Medulla oblongata (tissue), 1 donor: ENCODE results near the gene PLA2G4C.
"Not testable (repeated sequence)": the region's sequence is repeated elsewhere in the genome, so short reads cannot be mapped to it uniquely, and the experiment has no call there.

Experiments
- DNase-seq: peaks from one replicate; pipeline ENCODE4 v3.0.0-alpha.2; 2015; ENCODE audit errors: extremely low spot score

The PLA2G4C gene

DNA sequence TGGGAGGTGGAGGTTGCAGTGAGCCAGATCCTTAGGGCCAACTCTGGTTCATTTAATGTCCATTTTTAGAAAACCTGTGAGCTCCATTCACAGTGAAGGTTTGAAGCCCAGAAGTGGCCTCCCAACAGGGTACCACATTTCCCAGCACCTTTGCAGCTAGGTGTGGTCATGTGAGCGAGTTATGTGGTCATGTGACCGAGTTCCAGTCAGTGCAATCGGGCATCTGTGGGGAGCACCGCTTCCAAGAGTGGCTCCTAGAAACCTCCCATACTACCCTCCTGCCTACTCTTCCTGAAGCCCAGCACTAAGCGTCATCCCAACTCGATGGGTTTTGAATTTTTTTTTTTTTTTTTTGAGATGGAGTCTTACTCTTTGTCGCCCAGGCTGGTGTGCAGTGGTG, 663 bp upstream of the PLA2G4C start:
- no peak for DNase-seq

GRCh38 chr19:48108997-48109782, 1.4 kb downstream of the PLA2G4C start:
- DNase-seq = no peak

DNA sequence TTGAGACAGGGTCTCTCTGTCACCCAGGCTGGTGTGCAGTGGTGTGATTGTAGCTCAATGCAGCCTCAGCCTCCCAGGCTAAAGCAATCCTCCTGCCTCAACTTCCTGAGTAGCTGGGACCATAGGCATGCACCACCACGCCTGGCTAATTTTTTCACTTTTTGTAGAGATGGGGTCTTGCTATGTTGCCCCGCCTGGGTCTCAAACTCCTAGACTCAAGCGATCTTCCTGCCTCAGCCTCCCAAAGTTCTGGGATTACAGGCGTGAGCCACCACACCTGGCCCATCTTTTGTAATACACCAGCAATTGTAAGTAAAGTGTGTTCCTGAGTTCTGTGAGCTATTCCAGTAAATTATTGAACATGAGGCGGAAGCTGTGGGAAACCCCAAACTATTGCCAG, 6.7 kb downstream of the PLA2G4C start:
- no peak for DNase-seq

DNA sequence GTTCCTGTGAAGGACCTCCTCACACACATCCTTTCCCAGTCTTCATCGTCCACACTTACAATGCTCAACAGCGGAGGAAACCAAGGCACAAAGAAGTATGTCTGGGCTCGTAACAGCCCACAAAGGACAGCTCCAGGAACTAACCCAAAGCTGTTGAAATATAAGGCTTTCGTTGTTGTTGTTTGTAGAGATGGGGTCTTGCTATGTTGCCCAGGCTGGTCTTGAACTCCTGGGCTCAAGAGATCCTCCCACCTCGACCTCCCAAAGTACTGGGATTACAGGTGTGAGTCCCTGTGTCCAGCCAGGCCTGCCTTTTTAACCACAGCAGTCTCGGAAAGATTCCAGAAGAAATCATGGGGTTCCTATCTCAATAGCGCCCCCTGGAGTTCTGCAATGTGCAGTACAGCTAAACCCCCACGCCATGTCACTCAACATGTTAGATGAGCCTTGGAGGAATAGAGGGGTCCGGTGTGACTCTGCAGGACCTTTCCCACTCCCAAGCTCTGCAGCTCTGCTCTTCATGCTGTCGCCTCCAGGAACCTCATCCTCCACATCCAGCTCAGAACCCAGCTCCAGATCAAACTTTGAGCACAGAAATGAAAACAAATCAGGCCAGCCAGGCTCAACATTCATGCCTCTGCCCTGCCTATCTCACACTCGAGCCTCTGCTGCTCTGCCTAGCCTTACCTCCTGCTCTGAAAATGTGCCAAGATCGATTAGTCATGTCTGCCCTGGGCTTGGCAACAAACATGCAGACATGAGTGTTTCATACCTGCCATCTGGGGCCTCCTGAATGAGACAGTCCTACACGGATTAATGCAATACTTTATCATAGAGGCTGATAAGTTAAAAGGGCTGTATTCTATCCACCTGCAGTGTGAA, 7.5 kb downstream of the PLA2G4C start:
- DNase-seq = no peak

- no peak for DNase-seq
Measured at GRCh38 chr19:48095612-48096175, 14.9 kb downstream of the PLA2G4C start.

GRCh38 chr19:48094855-48095203, 15.8 kb downstream of the PLA2G4C start:
- DNase-seq = no peak

DNA sequence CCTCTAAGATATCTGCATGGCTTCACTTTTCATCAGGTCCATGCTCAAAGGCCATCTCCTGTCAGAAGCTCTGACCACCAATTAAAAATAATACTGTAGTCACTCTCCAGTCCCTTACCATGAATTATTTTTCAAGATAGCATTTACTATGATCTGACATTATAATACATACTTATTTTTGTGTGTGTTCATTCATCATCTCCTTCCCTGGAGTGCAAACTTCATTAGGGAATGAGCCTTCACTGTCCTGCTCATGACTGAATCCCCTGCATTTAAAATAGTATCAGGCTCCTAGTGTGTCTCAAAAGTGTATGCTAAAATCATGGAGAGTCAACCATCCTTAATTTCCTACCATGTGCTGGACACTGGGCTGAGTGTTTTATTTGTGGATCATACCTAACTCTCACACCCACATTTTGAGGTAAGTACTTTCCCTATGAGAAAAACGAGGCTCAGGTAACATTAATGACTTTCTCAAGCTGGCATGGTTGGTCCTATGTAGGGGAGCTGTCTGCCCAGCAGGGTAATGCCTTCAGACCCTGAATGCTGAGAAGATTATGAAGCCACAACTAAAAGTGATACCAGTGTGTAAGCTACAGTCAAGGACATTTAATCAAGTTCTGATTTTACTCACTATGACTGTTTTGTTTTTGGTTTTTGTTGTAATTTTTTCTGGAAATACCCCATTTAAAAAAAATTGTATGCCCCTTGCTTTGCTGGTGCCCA, 16.3 kb downstream of the PLA2G4C start:
- DNase-seq = no peak

GRCh38 chr19:48091111-48091718, 19.4 kb downstream of the PLA2G4C start:
- DNase-seq = not testable (repeated sequence)

DNA sequence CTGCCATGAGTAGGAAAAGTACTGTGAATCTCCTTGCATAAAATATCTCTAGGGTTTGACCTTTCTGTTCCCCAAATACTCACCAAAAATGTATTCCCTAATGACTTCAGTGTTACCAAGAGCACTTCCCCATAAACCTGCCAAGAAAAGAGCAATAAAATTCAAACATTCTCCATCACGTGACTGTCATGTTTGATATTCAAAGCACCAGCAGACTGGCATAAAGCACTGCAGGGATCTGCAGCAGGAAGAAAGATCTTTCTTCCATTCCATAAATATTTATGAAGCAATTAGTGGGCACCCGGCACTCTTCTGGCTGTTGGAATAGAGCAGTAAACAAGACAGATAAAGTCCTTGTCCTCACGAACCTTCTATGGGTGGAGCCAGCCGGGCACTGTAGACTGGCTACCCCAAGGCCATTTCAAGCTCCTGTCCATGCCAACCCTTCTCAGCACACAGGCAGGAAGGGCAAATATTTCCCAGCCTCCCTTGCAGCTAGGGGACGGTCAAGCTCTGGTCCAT, 20.3 kb downstream of the PLA2G4C start:
- no peak for DNase-seq

DNA sequence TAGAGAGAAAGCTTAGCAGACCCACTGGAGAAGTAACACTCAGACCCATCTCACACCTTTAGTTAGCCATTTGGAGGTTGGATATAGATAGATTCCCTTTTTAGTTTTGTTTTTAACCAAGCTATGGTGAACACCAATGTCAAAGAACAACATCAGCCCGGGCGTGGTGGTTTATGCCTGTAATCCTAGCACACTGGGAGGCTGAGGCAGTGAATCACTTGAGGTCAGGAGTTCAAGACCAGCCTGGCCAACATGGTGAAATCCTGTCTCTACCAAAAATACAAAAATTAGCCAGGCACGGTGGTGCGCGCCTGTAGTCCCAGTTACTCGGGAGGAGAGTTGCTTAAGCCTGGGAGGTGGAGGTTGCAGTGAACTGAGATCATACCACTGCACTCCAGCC, 21.6 kb downstream of the PLA2G4C start:
- DNase-seq = not testable (repeated sequence)

- DNase-seq = no peak
Measured at GRCh38 chr19:48085904-48086864, 24.4 kb downstream of the PLA2G4C start.

GRCh38 chr19:48085076-48085475, 25.5 kb downstream of the PLA2G4C start:
- DNase-seq = no peak

GRCh38 chr19:48081106-48081505, 29.5 kb downstream of the PLA2G4C start:
- no peak for DNase-seq

- DNase-seq = not testable (repeated sequence)
Measured at GRCh38 chr19:48070177-48070769, 40.3 kb downstream of the PLA2G4C start.

DNA sequence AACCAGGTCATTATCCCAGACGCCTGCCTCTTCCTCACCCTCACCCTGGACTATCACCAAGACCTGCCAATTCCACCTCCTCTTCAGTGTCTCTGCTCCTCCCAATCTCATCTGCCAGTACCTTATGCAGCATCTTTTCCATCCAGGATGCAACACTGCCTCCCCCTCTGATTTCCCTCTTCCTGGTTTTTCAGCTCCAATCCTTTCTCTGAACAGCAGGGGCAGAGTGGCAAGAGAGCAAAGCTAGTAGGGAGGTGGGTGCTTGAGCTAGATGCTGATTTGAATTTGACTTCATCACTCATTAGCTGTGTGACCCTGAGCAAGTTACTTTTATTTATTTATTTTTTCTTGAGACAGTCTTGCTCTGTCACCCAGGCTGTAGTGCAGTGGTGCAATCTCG, 41.2 kb downstream of the PLA2G4C start:
- DNase-seq = no peak

DNA sequence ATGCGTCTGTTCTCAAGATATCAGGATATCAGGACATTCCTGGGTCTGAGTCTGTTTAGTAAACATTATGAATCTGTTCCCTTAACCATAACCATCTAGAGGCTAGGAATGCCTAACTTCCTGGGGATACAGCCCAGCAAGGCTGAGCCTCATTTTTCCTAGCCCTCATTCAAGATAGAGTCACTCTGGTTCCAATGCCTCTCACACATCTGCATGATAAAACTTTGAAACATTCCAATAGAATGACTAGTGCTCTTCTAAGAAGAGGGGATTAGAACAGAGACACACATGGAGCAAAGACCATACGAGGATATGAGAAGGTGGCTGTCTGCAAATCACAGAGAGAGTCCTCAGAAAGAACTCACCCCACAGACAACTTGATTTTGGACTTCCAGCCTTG, 46.1 kb downstream of the PLA2G4C start:
- no peak for DNase-seq

- no peak for DNase-seq
Measured at GRCh38 chr19:48061401-48062344, 48.9 kb downstream of the PLA2G4C start.

DNA sequence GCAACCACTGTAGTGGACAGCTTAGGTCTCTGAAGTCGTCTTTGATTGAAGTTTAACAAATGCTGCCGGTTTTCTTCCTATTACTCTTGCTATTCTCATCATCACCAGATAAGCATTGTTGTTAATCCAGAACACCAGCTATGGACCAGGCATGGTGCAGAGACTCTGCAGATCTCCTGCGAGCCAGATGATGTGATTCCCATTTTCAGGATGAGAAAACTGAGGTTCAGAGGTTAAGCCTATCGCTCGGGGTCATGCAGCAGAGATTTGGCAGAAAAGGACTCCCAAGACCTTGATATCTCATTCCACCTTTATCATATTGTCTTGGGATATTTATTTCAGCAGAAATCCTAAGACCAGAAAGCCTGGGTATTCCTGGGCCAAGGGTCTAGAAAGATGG, 50.2 kb downstream of the PLA2G4C start:
- DNase-seq = no peak

DNA sequence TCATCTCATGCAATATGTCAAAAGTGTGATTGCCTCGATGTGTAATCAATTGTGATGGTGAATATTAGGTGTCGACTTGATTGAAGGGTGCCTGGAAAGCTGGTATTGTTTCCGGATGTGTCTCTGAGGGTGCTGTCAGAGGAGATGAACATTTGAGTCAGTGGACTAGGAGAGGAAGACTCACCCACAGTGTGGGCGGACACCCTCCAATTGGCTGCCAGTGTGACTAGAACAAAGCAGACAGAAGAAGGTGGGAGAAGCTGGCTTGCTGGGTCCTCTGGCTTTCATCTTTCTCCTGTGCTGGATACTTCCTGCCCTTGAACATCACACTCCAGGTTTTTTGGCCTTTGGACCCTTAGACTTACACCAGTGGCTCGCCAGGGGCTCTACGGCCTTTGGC, 51.3 kb downstream of the PLA2G4C start:
- no peak for DNase-seq
